CD4-positive, alpha-beta T cell (primary cell): ENCODE data around the gene VRK1. TPM values are rescaled to one million over a fixed set of nuclear protein-coding genes. Genes with fewer than 3 reads are reported as not detected.

Source experiments
- ATAC-seq: fragments of 200-7000 bp; cut with Tn5 transposase; one replicate; pipeline ENCODE4 v1.10.0; 2022; ENCODE audit warnings: mild to moderate bottlenecking; ENCODE audit not compliant: poor library complexity
- CTCF ChIA-PET: fragments of 350-600 bp; sonication (Branson Sonifier 250); formaldehyde crosslinking; loops from one replicate; lab custom pipeline; 2021; ENCODE audit warnings: antibody characterized with exemption, inconsistent platforms; lab: Charles Lee
- POLR2A ChIA-PET: fragments of 350-600 bp; sonication (Branson Sonifier 250); formaldehyde crosslinking; loops from one replicate; lab custom pipeline; 2021; ENCODE audit warnings: antibody characterized with exemption, inconsistent platforms; lab: Charles Lee
- DNase-seq, 14 experiments: peaks; one replicate each; pipeline ENCODE4 v3.0.0-alpha.2; 2013 to 2020; ENCODE audit warnings: mixed read lengths in 2 of 14
- H3K27ac ChIP-seq, 2 donors: one replicate each; pipeline versions ENCODE4 v1.5.1 to v1.7.0; 2013; ENCODE audit warnings: low read length in 2 of 2, low read depth in 1 of 2, mild to moderate bottlenecking in 1 of 2
- H3K27me3 ChIP-seq, 2 experiments: 1 replicate in 1 of 2; 2 replicates in 1 of 2; pipeline versions ENCODE4 v1.6.1 to v1.7.0; 2013; ENCODE audit warnings: low read length in 2 of 2, control low read depth in 1 of 2, mild to moderate bottlenecking in 1 of 2, moderate library complexity in 1 of 2; ENCODE audit not compliant: insufficient read depth in 2 of 2, control insufficient read depth in 1 of 2
- H3K36me3 ChIP-seq: one replicate; pipeline ENCODE4 v1.6.1; 2013; ENCODE audit warnings: low read length, control low read depth; ENCODE audit not compliant: insufficient read depth
- H3K4me1 ChIP-seq: one replicate; pipeline ENCODE4 v1.6.1; 2013; ENCODE audit warnings: low read length, control low read depth; ENCODE audit not compliant: insufficient read depth
- H3K4me3 ChIP-seq: one replicate; pipeline ENCODE4 v1.5.1; 2013; ENCODE audit warnings: mild to moderate bottlenecking, low read length, moderate library complexity
- H3K9me3 ChIP-seq, 2 experiments: 1 replicate in 1 of 2; 2 replicates in 1 of 2; pipeline versions ENCODE4 v1.6.1 to v1.7.0; 2013; ENCODE audit warnings: low read length in 2 of 2, mild to moderate bottlenecking in 2 of 2, control low read depth in 1 of 2, moderate library complexity in 1 of 2; ENCODE audit not compliant: control insufficient read depth in 1 of 2, insufficient read depth in 1 of 2
- H3K27ac Mint-ChIP-seq: one replicate; pipeline ENCODE4 v1.8.0; 2020; ENCODE audit warnings: mixed read lengths
- H3K27me3 Mint-ChIP-seq: one replicate; pipeline ENCODE4 v1.8.0; 2021; ENCODE audit warnings: mixed read lengths
- H3K36me3 Mint-ChIP-seq: one replicate; pipeline ENCODE4 v1.8.0; 2021; ENCODE audit warnings: low read depth, mixed read lengths
- H3K4me1 Mint-ChIP-seq: one replicate; pipeline ENCODE4 v1.8.0; 2021; ENCODE audit warnings: low read depth, mixed read lengths
- H3K4me3 Mint-ChIP-seq: one replicate; pipeline ENCODE4 v1.8.0; 2020; ENCODE audit warnings: mild to moderate bottlenecking, mixed read lengths
- H3K9me3 Mint-ChIP-seq: one replicate; pipeline ENCODE4 v1.8.0; 2020; ENCODE audit warnings: mixed read lengths
- intact Hi-C, 2 experiments: fragments of 100-400 bp; cut with DNase I in 1 of 2; cut with micrococcal nuclease in 1 of 2; formaldehyde crosslinking; loops; one replicate each; pipeline versions ENCODE4 v1.15.1 to v1.9.0; 2023 to 2025; cut with DNase I, micrococcal nuclease
- total RNA-seq, 174 experiments: library from RNA in 2 of 174; stranded (reverse) in 2 of 174; gene quantifications; one replicate each; pipeline ENCODE4 v1.2.3 and lab custom pipeline; 2021 to 2026
- TF ChIP-seq, protein P1 (sequence below): fragments of 200-600 bp; IDR thresholded peaks from one replicate; pipeline ENCODE4 v1.8.0; 2022; ENCODE audit warnings: antibody characterized with exemption, mild to moderate bottlenecking

Gene VRK1
- total RNA-seq, 2 experiments from 2014 or later: 36.7 to 41.0 TPM

DNA sequence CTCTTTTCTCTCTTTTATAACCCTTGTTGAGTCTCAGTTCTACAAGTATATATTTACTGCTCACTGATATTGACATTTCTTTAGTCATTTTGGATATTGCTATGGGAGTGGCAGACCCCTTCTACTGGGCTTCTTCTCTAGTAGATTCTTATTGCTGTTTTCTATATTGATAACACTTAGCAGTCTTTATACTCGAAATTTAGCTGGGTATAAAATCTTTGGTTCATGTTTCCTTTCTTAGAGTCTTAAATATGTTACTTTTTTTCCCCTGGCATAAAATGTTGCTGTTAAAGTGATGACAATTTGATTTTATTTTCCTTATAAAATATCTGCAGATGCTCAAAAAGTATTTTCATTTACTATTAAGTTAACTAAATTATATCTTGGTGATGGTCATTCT is 32.6 kb downstream of the VRK1 start:
- ATAC-seq: no peak
- H3K9me3 Mint-ChIP-seq: peaks cover 14% of the 10 kb centered on the region
- Histone ChIP-seq H3K36me3 (peaks cover 9% of the 10 kb centered on the region), H3K9me3 (peaks cover 0 to 5% of the 10 kb centered on the region in 2 experiments), H3K27me3 (no peaks in the 10 kb centered on the region), H3K4me3 (no peak overlapping the region), H3K4me1 (no peaks in the 10 kb centered on the region), H3K27ac (no peak overlapping the region)
- ChIA-PET CTCF (no interaction called here), POLR2A (no interaction called here)
- no peaks in the 10 kb centered on the region for H3K27me3 Mint-ChIP-seq
- DNase-seq: no peak
- no peak overlapping the region for H3K27ac Mint-ChIP-seq
- H3K4me1 Mint-ChIP-seq: peaks cover 30% of the 10 kb centered on the region
- no peak overlapping the region for H3K4me3 Mint-ChIP-seq
- TF ChIP-seq, protein P1, sequence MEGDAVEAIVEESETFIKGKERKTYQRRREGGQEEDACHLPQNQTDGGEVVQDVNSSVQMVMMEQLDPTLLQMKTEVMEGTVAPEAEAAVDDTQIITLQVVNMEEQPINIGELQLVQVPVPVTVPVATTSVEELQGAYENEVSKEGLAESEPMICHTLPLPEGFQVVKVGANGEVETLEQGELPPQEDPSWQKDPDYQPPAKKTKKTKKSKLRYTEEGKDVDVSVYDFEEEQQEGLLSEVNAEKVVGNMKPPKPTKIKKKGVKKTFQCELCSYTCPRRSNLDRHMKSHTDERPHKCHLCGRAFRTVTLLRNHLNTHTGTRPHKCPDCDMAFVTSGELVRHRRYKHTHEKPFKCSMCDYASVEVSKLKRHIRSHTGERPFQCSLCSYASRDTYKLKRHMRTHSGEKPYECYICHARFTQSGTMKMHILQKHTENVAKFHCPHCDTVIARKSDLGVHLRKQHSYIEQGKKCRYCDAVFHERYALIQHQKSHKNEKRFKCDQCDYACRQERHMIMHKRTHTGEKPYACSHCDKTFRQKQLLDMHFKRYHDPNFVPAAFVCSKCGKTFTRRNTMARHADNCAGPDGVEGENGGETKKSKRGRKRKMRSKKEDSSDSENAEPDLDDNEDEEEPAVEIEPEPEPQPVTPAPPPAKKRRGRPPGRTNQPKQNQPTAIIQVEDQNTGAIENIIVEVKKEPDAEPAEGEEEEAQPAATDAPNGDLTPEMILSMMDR: no peak
- intact Hi-C loops: no loop called here
- peaks cover 56% of the 10 kb centered on the region for H3K36me3 Mint-ChIP-seq

DNA sequence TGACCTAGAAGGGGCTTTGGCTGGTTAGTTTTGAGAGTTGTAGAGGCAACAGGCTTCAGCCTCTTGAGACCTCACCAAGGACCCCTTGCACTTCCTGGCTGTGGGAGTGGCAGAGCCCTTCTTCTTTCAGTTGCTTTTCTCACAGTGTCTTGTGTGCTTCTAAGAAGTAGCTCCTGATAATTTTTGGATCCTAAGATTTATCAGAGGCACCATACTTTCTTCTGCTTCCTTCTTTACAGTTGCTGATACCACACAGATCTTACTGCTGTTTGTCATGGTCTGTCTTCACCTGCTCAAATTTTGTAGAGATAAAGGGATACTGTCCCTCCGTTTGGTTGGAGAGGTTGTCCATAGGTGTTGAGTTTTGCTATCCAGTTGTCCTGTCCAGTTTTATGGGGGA is 33.8 kb downstream of the VRK1 start:
- Mint-ChIP-seq H3K9me3 (peaks cover 14% of the 10 kb centered on the region), H3K4me3 (no peak overlapping the region), H3K36me3 (peaks cover 68% of the 10 kb centered on the region), H3K4me1 (peaks cover 30% of the 10 kb centered on the region), H3K27ac (no peak overlapping the region), H3K27me3 (no peaks in the 10 kb centered on the region)
- POLR2A ChIA-PET: interaction anchor here (0.6 kb wide), 1 partner anchor 289 kb away, joined by 3 read pairs; no protein-coding TSS in a partner anchor
- H3K36me3 ChIP-seq: peaks cover 10% of the 10 kb centered on the region
- H3K27me3 ChIP-seq: no peaks in the 10 kb centered on the region
- TF ChIP-seq, protein P1: no peak
- no peak for ATAC-seq
- H3K4me3 ChIP-seq: no peak overlapping the region
- H3K4me1 ChIP-seq: no peaks in the 10 kb centered on the region
- intact Hi-C loops: no loop called here
- H3K27ac ChIP-seq: no peak overlapping the region
- DNase-seq: no peak
- H3K9me3 ChIP-seq: peaks cover 0 to 5% of the 10 kb centered on the region in 2 experiments
- CTCF ChIA-PET: no interaction called here

DNA sequence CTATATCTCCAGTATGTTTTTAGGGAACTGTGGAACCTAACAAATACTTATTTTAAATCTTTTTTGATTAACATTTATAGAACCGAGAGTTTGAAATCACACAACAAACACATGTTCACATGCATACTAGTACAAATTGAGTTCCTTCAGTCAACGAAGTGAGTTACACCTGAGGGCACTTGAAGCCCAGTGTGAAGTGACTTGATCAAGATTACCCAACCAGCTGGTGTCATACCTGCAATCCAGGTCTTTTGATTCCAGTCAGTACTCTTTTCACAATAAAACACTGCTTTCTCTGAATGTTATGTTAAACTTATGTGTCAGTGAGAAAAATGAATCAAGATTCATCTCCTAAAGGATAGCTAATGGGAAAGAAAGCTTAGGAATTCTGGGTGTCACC is 35.2 kb downstream of the VRK1 start:
- no peaks in the 10 kb centered on the region for H3K27me3 Mint-ChIP-seq
- Histone ChIP-seq H3K9me3 (peaks cover 0 to 5% of the 10 kb centered on the region in 2 experiments), H3K27me3 (no peaks in the 10 kb centered on the region), H3K4me3 (no peak overlapping the region), H3K36me3 (peaks cover 21% of the 10 kb centered on the region), H3K4me1 (no peaks in the 10 kb centered on the region), H3K27ac (no peak overlapping the region)
- H3K36me3 Mint-ChIP-seq: peaks cover 77% of the 10 kb centered on the region
- TF ChIP-seq, protein P1: no peak
- DNase-seq (no peak), ATAC-seq (no peak)
- intact Hi-C loops: no loop called here
- peaks cover 22% of the 10 kb centered on the region for H3K4me1 Mint-ChIP-seq
- POLR2A ChIA-PET: no interaction called here
- no peak overlapping the region for H3K27ac Mint-ChIP-seq
- no peak overlapping the region for H3K4me3 Mint-ChIP-seq
- CTCF ChIA-PET: interaction anchor here (1.2 kb wide), 1 partner anchor 20 kb away, joined by 4 read pairs; no protein-coding TSS in a partner anchor
- peaks cover 14% of the 10 kb centered on the region for H3K9me3 Mint-ChIP-seq
